ENCODE data around the gene KRT76. TPM values are rescaled to one million over a fixed set of nuclear protein-coding genes. Genes with fewer than 3 reads are reported as not detected.

KRT76 gene
- total and polyA plus RNA-seq, 10 of the 15 experiments (the other 5 are each of a cell fraction or from before 2014, with no cell fraction given) = not detected

DNA sequence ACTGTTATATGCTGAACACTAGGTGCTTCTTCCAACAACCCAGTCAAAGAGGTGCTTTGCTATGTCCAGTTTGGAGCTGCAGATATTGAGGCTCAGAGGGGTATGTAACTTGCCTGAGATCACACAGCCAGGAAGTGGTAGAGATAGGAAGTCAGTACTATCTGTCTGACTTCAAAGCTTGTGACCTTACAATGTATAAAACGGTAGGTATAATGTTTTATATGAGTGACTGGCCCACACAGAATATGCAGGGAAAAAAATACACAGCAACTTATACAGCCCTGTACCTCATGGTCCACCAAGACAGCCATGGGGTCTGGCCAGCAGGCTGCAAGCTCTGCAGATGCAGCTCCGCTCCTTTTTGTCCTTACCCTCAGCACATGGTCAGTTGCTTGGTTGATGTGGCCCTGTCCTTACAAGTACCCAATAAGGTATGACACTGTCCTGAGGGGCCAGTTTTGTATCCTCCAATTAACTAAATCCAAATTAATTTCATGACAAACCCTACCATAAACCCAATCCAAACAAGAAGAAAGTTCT lies 40.6 kb upstream of the KRT76 start:
- Histone ChIP-seq H3K79me2 (ENCODE audit: control insufficient read depth, insufficient read depth, low read length) (no peaks in the 10 kb centered on the region), H3K9ac (ENCODE audit: control insufficient read depth, insufficient read depth, low read length) (no peak overlapping the region), H4K20me1 (ENCODE audit: control insufficient read depth, insufficient read depth) (no peaks in the 10 kb centered on the region; the same call in 1 of the 2 replicates), H3K4me2 (ENCODE audit: control insufficient read depth, insufficient read depth) (no peak overlapping the region), H3K27ac (ENCODE audit: control insufficient read depth, insufficient read depth) (no peak overlapping the region), H3K27me3 (replicated peaks in 1 of 2; ENCODE audit: control insufficient read depth in 2 of 2, insufficient read depth in 2 of 2, low read length in 1 of 2) (peaks cover 0 to 7% of the 10 kb centered on the region in 2 experiments; a peak in 1 of 4 replicates), H3K4me1 (ENCODE audit: control insufficient read depth, insufficient read depth, low read length) (no peaks in the 10 kb centered on the region), H3K36me3 (ENCODE audit: control insufficient read depth in 2 of 2, insufficient read depth in 2 of 2, low read length in 1 of 2) (no peaks in the 10 kb centered on the region), H2AFZ (ENCODE audit: control insufficient read depth, low read depth, low read length) (no peak overlapping the region), H3K4me3 (no peak overlapping the region), H3K9me3 (replicated peaks; ENCODE audit: control insufficient read depth, insufficient read depth, low read length) (no peaks in the 10 kb centered on the region)
- ChIA-PET RAD21 (ENCODE audit: unreplicated experiment) (no interaction called here), CTCF (no interaction called here), POLR2A (no interaction called here), SMC1A (ENCODE audit: uncharacterized antibody, unreplicated experiment) (no interaction called here)
- WGBS (ENCODE audit: insufficient coverage, insufficient replicate concordance, low lambda C conversion rate, missing lambda C conversion rate) = 37% methylated on average over 2 of the region's 2 CpGs
- no peak for TF ChIP-seq CTCF (IDR thresholded peaks at IDR 0.05 in 2 of 3, conservative IDR thresholded peaks at IDR 0.05 in 1 of 3; ENCODE audit: control insufficient read depth in 2 of 3, extremely low read depth in 1 of 3, insufficient read depth in 1 of 3, low read depth in 3 of 3, low read length in 3 of 3)
- TF ChIP-seq NFYA (IDR thresholded peaks at IDR 0.05; ENCODE audit: borderline replicate concordance, low read depth, low read length) = no peak
- TF ChIP-seq ZNF207 (IDR thresholded peaks at IDR 0.05; ENCODE audit: borderline replicate concordance) = no peak
- TF ChIP-seq CBX5 (IDR thresholded peaks at IDR 0.05; ENCODE audit: low read depth) = no peak
- intact Hi-C loops (cut with micrococcal nuclease; ENCODE audit: unreplicated experiment) (no loop called here), in situ Hi-C loops (cut with MboI) (no loop called here)
- DNase-seq (ENCODE audit: low read depth, low spot score) (no peak), ATAC-seq (no peak), FAIRE-seq (no peak)
- no TSS peak for BruUV-seq (replicated peaks)

All from GM12878 (cell line).